Kidney (tissue), 14 donors: ENCODE measurements around the gene TSPAN32. TPM values are rescaled to one million over a fixed set of nuclear protein-coding genes. Genes with fewer than 3 reads are reported as not detected.

Source experiments
- DNase-seq, 5 donors: peaks; one replicate each; pipeline ENCODE4 v3.0.0-alpha.2; 2013 to 2020
- FAIRE-seq: peaks from 2 replicates; lab custom pipeline; 2012; peaks lifted over from hg19 to GRCh38; lab: Jason Lieb, UNC
- H3K27ac ChIP-seq, 2 donors: one replicate each; pipeline ENCODE4 v1.7.0; 2013; ENCODE audit warnings: low read depth in 2 of 2, low read length in 2 of 2, inconsistent platforms in 1 of 2
- H3K27me3 ChIP-seq: one replicate; pipeline ENCODE4 v1.7.1; 2013; ENCODE audit warnings: low read length, inconsistent platforms; ENCODE audit not compliant: control insufficient read depth, insufficient read depth
- H3K36me3 ChIP-seq, 3 donors: one replicate each; pipeline versions ENCODE4 v1.7.0 to v1.7.1; 2013; ENCODE audit warnings: low read length in 3 of 3, control low read depth in 1 of 3, inconsistent platforms in 1 of 3; ENCODE audit not compliant: insufficient read depth in 3 of 3, control insufficient read depth in 2 of 3
- H3K4me1 ChIP-seq, 3 donors: one replicate each; pipeline versions ENCODE4 v1.7.0 to v1.7.1; 2013; ENCODE audit warnings: low read length in 3 of 3, inconsistent platforms in 1 of 3, low read depth in 1 of 3; ENCODE audit not compliant: control insufficient read depth in 2 of 3, insufficient read depth in 2 of 3
- H3K4me3 ChIP-seq, 3 donors: one replicate each; pipeline versions ENCODE4 v1.7.0 to v1.8.1; 2013; ENCODE audit warnings: low read length in 3 of 3, control low read depth in 1 of 3, inconsistent platforms in 1 of 3
- H3K9ac ChIP-seq, 3 donors: one replicate each; pipeline versions ENCODE4 v1.7.0 to v1.7.1; 2013; ENCODE audit warnings: low read length in 3 of 3, control low read depth in 1 of 3, inconsistent platforms in 1 of 3
- H3K9me3 ChIP-seq, 3 donors: one replicate each; pipeline versions ENCODE4 v1.7.0 to v1.7.1; 2013; ENCODE audit warnings: low read length in 3 of 3, control low read depth in 1 of 3, inconsistent platforms in 1 of 3; ENCODE audit not compliant: control insufficient read depth in 2 of 3, insufficient read depth in 1 of 3
- CTCF ChIP-seq: IDR thresholded peaks from 3 replicates; pipeline ENCODE4 v1.5.1; 2012; ENCODE audit warnings: mild to moderate bottlenecking, moderate library complexity, borderline replicate concordance; ENCODE audit not compliant: insufficient read depth; ENCODE audit errors: extremely low read depth
- intact Hi-C: fragments of 100-400 bp; cut with DNase I; formaldehyde crosslinking; loops from one replicate; pipeline ENCODE4 v1.11.1; 2022
- polyA plus RNA-seq: library from polyadenylated mRNA; stranded (reverse); fragments of 350-450 nt; fragmentation: Illumina TruSeq; extraction: RNeasy Lipid Tissue Mini Kit (QIAGEN cat#74804); gene quantifications from one replicate; pipeline ENCODE4 v1.2.3, GENCODE V29; 2014; ENCODE audit warnings: low read depth, low replicate concordance; ENCODE audit not compliant: insufficient read depth
- total RNA-seq: library from RNA; stranded (reverse); fragmentation: NEBNext Ultra II Directional; extraction: Animal tissue kit (Norgen Biotek cat#: 25700); gene quantifications from one replicate; pipeline ENCODE4 v1.2.1, GENCODE V29; 2021
- donor health status: control.
- donor health status: control.
- donor health status: control.
- donor health status: control.
- donor health status: control.
- donor health status: DM: yes; HTN: yes; CAD: no.
- donor health status: Normal renal cell carcinoma (clear cell type).

TSPAN32 gene
- total and polyA plus RNA-seq, 2 donors from 2014 or later, result 0.75 to 6.1 TPM

GRCh38 chr11:2314136-2314524 lies 12.3 kb downstream of the TSPAN32 start:
- no peak for FAIRE-seq
- H3K27me3 ChIP-seq, result no peaks in the 10 kb centered on the region
- no peaks in the 10 kb centered on the region for H3K9me3 ChIP-seq
- H3K36me3 ChIP-seq, result no peaks in the 10 kb centered on the region
- no peak for TF ChIP-seq CTCF
- DNase-seq, result peak in 1 of 5 donors; percentile 73
- intact Hi-C loops, result no loop called here
- peaks cover 0 to 5% (median 3%) of the 10 kb centered on the region in 3 donors for H3K4me1 ChIP-seq
- no peak overlapping the region for H3K4me3 ChIP-seq
- peak overlapping the region; percentile 73 to 80 for H3K27ac ChIP-seq
- H3K9ac ChIP-seq, result no peak overlapping the region

GRCh38 chr11:2314525-2315394 lies 12.9 kb downstream of the TSPAN32 start:
- peaks cover 0 to 5% (median 3%) of the 10 kb centered on the region in 3 donors for H3K4me1 ChIP-seq
- FAIRE-seq, result no peak
- intact Hi-C loops, result no loop called here

GRCh38 chr11:2315395-2316168 lies 13.8 kb downstream of the TSPAN32 start:
- Histone ChIP-seq H3K9ac (no peak overlapping the region), H3K4me1 (peaks cover 0 to 5% (median 3%) of the 10 kb centered on the region in 3 donors), H3K27ac (peak overlapping the region; percentile 22 to 60), H3K4me3 (no peak overlapping the region), H3K36me3 (no peaks in the 10 kb centered on the region), H3K9me3 (no peaks in the 10 kb centered on the region), H3K27me3 (no peaks in the 10 kb centered on the region)
- FAIRE-seq (no peak), DNase-seq (peak in 1 of 5 donors; percentile 46)
- no peak for TF ChIP-seq CTCF
- intact Hi-C loops, result no loop called here

More at GRCh38 chr11:2314525-2315394, 12.9 kb downstream of the TSPAN32 start:
- Histone ChIP-seq H3K27ac (peak overlapping the region; percentile 73 to 80), H3K9ac (no peak overlapping the region), H3K4me3 (no peak overlapping the region), H3K27me3 (no peaks in the 10 kb centered on the region), H3K9me3 (no peaks in the 10 kb centered on the region), H3K36me3 (no peaks in the 10 kb centered on the region)
- DNase-seq, result peak; percentile 84 to 96 (median 90)
- no peak for TF ChIP-seq CTCF
